Measurements from ENCODE around the gene HES6.

The HES6 gene

GRCh38 chr2:238190445-238190844 is 49.4 kb downstream of the HES6 start:
- Histone ChIP-seq H3K4me3 (ENCODE audit: low read depth, low read length) (no peak overlapping the region), H3K4me1 (ENCODE audit: control insufficient read depth, insufficient read depth, low read length) (0 out of 2 replicates have a peak, but pooled peaks cover 2% of the 10 kb centered on the region), H3K27ac (ENCODE audit: extremely low read depth, low read depth, low read length) (no peak overlapping the region), H3K9me3 (ENCODE audit: control insufficient read depth, insufficient read depth, low read depth, low read length) (no peaks in the 10 kb centered on the region), H3K36me3 (ENCODE audit: control insufficient read depth in 2 of 2, insufficient read depth in 1 of 2, low read length in 2 of 2) (peaks cover 68 to 94% of the 10 kb centered on the region in 2 experiments)
- CTCF ChIA-PET: interaction anchor here (0.6 kb wide), 1 partner anchor 90 kb away, joined by 3 read pairs; the partner anchor contains the start of gene ESPNL
- no peak for TF ChIP-seq ZBTB17 (tag by site-specific recombination; IDR thresholded peaks at IDR 0.05)
- POLR2A ChIA-PET: interaction anchor here (0.7 to 0.8 kb wide), 2 partner anchors 14 to 21 kb away, joined by 6 to 15 read pairs; no protein-coding TSS in a partner anchor
